NCI-H2196 (cell line): ENCODE results near the gene KLHL28.
A peak's percentile ranks its signal among the peaks of the same experiment; 100 is the strongest.
"Not testable (repeated sequence)": the region's sequence is repeated elsewhere in the genome, so short reads cannot be mapped to it uniquely, and the experiment has no call there.

Experiments used
- DNase-seq: peaks from one replicate; lab custom pipeline; 2025; ENCODE audit not compliant: unreplicated experiment; lab: John Stamatoyannopoulos, UW

The KLHL28 gene

GRCh38 chr14:44898551-44898950 is 63.2 kb downstream of the KLHL28 start:
- no peak for DNase-seq

DNA sequence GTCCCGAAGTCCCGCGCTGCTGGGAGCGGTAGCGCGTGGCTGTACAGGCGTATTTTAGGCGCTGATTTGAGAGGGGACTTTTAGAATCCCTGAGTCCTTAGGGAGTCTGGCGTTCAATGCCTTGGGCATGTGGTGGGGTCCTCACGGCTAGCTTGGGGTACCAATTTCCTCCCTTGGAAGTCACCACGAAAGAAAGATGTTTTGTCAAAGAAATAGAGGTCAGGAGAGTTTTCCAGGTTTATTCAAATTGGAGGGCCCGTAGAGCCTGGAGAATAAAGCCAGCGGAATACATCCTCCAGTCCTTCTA is 63.9 kb downstream of the KLHL28 start:
- DNase-seq, result no peak

DNA sequence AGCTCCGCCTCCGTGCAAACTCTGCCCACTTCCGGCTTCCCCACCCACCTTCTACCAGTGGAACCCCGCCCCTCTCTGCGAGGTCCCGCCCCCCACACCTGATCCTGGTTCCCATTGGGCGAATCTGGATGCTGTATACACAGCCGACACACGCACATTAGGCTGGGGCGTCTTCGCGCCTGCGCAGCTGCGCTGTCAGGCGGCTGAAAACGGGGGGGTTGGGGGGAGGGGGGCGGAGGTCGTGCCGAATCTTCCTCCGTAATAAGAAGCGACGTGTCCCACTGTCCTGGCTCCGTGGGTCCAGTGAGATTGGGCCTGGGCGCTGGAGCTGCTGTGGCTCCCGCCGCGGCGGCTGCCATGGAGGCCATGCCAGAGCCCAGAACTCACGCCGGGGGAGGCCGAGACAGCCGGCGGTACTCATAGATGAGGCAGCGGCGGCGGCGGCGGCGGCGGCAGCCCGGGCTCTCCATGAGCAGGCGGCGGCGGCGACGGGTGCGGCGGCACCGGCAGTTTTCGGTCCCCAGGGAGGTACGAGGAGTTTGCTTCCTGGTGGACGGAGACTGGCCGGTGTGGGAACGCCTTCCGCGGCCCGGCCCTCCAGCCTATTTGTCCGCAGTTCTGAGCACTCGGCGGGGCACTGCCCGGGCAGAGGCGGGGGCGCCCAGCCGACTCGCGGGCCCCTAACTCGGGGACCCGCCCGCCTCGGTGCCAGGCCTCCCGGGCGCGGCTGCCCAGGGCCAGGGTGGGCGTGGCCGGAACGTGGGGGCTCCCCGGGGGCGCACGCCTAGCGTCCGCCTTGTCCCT is 64.5 kb downstream of the KLHL28 start:
- DNase-seq, result peak; percentile 96

GRCh38 chr14:44896275-44897040 is 65.3 kb downstream of the KLHL28 start:
- DNase-seq, result no peak

- no peak for DNase-seq
Observed at GRCh38 chr14:44895716-44896115, 66.0 kb downstream of the KLHL28 start.

GRCh38 chr14:44893535-44893934 is 68.2 kb downstream of the KLHL28 start:
- no peak for DNase-seq

- not testable (repeated sequence) for DNase-seq
Observed at GRCh38 chr14:44891726-44892372, 69.9 kb downstream of the KLHL28 start.

DNA sequence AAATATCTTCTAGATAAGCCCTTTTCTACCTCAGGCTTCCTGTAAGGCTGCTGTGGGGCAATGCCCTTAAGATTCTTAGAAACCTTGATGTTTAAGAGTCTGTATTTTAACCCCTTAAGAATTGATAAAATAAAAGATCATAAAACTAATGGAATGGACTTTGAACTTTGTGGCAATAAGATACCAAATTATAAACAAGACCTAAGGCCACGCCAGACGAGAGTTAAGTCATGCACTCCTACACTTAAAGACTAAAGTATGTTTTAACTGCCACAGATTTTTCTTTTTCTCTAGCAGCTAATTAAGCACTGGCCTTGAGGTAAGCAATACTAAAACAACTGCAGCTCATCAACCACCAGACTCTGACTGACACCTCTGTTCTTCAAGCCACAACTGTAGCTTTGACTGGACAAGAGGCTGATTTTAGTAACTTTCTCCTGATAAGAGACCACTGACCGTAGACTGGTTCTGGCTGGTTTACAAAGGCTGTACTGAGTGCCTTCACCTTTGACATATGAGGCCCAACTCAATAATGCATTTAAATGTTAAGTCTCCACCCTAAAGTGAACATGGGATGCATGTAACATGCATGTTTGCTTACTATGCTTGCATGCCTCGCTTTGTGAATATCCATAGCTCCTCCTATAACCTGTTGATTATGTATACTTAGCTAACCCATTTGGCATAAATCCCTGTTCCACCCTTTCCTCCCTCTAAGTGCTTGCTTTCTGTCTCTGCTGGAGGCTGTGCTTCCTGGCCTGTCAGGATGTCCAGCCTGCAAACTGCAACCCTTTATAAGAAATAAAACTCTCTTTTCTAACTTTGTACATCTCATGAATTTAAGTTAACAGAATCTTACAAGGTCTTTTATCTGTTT is 71.9 kb downstream of the KLHL28 start:
- no peak for DNase-seq

GRCh38 chr14:44887596-44887955 is 74.2 kb downstream of the KLHL28 start:
- DNase-seq, result no peak

DNA sequence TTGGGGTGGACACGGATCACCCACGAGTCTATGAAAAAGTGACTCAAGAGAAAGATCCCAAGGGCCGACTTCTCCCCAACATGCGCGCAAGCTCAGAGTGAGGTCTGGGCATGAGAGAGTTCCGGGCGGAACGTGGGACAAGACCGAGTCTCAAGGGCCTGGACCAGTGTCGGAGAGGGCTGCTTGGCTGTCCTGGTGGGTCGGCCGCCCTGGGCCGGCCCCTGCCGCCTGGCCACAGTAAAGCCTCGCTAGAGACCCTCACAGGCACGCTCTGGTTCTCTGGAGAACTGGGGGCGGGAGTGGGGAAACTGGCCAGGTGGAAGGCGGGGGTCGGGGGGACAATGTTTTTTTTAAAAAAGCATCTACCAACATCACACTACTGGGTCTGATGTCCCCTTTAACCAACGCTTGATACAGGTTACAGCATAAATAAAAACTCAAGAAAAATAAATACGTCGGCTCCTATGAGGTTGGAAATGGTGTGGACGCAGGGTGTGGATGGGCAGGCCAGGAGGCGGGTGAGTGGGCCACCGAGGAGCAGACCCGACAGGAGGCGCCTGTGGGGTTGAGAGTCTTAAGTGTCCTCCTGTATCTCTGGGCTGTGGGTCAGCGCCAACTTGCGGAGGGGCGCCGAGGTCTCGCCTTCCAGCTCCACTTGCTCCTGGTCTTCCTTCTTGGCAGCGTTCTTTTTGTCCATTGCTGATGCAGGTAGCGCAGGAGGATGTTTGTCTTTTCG is 74.7 kb downstream of the KLHL28 start:
- no peak for DNase-seq

GRCh38 chr14:44880791-44881190 is 81.0 kb downstream of the KLHL28 start:
- no peak for DNase-seq
